HG02852 (cell line): ENCODE measurements around the gene CCDC70.
A peak's percentile ranks its signal among the peaks of the same experiment; 100 is the strongest.

Experiments
- ATAC-seq: cut with Tn5 transposase; IDR thresholded peaks from one replicate; pipeline ENCODE4 v1.9.1; 2021; ENCODE audit warnings: mild to moderate bottlenecking, moderate library complexity; ENCODE audit not compliant: unreplicated experiment

CCDC70 gene

DNA sequence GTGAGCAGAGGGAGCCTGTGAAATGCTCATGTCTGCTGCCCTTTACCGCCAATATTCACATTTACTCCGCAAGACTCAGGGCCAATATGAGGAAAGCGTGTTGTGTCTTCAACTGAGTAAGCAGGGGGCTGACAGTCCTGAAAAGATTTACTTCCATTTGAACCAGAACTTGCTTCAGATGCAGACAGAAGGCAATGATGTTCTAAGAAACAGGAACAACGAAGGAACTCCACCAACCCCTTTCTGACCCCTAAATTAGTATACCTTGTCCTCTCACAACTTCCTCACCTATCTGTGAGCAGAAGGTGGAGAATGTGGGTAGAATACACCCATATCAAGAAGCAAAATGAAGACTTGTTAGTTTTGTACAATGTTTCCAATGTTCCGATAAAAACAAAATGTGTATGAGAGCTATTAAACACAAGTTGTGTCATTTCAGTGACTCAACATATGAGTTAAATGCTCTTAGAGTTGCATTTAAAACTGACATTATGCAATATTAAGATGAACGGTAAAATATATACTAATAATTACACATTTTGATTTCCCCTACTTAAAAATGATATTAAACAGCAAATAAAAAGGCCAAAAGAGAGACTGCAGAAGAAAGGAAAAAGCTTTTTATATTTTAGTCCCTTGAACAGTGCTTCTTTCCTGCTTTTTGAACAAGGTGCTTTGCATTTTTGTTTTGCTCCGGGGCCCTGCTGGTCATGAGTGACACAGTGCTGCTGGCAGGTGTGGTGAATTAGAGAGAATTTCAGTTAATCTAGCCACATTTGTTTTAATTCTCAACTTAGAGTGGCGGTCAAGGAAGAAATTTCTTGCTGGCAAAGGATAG is 32.8 kb upstream of the CCDC70 start:
- ATAC-seq: no peak

DNA sequence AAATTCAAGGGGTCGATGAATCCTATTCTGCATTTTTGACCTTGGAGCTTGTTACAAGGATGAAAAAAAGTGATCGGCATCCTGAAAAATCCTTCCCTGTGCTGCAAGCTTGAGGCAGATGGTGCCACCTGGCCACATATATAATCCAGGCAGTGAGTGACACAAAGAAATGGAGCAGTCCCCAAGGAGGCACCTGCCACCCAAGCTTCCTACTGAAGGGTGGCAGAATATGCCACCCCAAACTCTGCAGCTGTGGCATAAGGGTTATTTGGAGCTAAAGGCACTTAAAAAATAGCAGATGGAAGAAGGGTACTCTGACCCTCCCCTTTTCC is 32.2 kb upstream of the CCDC70 start:
- ATAC-seq: no peak

DNA sequence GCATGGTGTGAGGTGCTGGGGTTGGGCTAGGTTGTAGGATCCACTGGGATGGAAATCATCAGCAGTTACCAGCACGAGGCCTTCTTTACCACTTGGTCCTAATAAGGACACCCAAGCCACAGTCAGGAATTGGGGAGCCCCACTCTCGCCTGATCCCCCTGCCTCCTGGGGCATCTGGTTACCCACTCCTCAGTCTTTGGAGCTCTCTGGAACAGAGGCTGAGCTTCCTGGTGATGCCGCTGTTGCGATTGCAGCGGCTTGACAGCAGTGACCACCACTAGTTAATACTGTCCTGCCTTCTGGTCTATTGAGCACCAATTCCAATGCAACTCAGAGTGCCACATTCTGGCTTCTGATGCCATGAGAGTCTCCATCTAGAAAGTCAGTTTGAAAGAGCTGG is 30.2 kb upstream of the CCDC70 start:
- no peak for ATAC-seq

DNA sequence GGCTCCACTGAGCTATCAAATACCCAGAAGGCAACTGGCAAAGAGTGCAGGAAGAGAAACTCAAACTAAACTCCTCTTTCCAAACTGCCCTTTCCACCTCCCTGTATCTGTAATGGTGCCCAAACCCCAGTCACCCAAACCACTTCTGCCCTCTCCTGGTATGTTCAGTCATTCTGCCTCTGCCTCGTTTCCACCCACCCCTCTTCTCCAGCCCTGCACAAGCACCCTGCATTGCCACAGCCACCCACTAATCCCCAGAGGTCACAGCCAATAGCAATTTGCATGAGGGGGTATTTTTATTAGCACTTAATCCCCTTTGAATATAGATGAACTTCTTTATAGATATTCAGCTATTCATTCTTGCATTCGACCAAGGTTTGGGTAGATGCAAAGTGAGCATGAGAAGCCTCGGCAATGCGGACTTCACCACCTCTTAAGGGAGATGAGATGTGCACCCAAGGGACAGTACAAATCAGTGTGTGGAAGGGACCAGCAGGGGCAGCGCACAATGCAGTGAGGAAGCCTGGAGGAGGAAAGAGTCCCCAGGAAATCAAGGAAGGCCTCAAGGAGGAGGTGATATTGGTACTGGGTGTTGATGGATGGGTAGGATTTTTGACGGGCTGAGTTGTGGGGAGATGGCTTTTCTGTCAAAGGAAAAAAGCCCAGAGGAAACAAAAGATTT is 29.2 kb upstream of the CCDC70 start:
- ATAC-seq: peak; percentile 82

DNA sequence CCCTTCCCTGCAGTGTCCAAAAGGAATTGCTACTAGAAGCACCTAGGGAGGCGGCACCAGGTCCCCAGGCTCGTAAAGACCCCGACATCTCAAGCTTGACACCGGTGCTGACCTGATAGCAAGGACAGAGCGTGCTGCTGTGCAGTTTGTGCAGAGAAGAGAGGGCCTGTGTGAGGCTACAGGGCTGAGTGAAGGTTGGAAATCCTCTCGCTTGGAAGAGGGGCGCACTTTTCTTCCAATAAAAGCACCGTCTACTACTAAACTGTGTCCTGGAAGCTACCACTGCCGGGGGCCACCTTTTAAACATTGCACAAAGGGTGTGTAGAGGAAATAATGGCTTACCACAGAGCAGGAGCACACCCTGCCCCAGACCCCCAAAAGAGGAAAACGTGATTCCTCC is 27.8 kb upstream of the CCDC70 start:
- ATAC-seq: no peak

DNA sequence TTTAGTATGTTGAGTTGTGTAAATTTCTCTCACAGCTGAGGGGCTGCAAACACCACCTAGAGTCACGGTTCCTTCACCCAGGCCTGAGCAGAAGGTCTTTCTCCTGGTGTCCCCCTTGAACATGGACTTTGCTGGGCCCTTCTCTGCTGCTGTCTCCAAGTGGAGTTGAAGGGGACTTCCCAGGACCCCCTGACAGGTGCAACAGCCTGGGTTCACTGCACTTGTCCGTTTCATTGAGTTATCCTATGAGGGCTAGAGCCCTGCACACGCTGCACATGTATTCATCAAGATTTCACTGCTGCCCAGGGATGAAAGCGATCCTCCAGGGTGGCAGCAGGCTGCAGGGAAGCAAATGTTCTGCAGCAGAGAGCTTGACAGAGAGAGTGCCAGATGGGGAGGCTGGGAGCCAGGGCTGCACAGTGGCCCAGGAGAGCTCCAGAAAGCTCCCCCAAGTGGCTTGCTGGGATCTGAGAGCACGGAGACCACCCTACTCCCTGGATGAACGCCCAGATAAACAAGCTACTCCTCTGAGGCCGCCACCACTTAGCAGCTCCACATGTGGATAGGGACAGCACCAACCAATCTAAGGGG is 27.1 kb upstream of the CCDC70 start:
- no peak for ATAC-seq

DNA sequence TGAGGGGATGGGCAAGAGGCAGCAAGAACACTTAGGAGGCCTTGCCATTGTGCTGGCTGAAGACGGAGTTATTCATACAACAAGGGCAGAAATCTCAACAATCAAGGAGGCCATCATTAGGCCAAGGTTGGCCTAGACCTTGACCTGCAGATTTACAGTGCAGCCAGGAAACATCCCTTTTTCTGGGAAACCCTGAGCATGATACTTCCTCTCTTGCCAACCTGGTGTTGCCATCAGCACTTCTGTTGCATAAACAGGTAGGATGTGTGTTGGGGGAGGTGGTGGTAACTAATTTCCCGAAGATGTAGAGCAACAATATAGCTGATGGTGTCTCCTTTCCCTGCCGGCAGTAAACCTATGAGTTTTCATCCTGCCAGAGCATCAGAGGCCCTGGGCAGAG is 24.8 kb upstream of the CCDC70 start:
- ATAC-seq: no peak

DNA sequence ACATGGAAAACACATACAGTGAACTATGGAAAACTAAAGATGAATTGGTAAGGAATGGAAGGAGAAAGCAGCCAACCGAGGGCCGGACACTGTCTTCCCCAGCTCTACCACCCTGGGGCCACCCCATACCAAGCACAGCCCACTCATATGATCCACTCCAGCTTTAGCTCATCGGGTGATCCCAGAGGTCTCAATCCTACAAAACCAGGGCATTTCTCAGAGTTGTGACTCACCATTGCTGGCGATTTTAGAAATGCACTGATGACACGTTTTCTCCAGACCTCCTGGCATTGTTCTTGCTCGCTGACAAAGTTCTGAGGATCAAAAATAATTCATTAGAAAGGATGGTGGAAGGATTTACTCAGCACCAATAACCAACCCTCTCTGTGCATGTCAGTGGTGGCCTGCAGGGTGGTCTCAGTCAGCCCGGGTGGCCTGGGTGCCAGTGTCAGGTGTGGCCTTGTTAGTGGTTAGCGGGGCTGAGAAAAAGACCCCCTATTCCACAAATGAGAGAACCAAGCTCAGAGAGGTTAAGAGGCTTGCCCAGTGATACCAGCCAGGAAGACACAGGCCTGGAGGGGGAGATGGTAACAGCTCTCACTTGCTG is 23.4 kb upstream of the CCDC70 start:
- no peak for ATAC-seq

DNA sequence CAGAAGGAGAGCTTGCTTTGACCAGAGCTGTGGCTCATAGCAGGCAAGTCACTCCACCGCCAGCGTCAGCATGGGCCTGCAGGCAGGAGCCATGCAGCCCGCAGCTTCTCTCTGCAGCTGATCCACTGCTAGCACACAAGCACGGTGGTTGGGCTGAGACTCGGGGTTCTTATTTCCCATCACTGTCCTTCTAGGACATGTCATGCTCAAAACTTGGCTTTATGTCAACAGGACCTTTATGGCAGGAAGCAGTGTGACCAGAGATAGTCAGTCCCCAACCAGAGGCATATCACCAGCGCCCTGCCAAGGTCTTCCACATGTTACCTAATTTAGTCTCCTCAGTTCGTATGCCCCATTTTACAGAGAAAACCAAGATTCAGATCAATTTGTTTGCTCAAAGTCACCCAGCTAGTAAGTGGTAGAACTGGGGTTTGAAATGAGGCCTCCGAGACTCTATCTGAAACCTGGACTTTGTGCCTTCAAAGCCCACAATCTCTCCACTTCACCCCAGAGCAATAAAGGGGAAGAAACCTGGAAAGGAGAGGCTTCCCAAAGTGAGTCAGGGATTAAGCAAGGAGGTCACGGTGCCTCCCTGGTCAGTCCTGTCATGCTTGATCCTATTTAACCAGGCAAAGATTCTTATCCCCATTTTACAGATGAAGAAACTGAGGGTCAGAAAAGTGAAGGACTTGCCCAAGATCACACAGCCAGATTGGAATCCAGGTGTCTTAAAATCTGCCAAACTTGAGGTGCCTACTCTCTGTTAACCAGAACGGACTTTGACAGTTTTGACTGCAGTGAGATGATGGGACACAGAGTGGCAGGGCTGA is 21.8 kb upstream of the CCDC70 start:
- ATAC-seq: no peak

DNA sequence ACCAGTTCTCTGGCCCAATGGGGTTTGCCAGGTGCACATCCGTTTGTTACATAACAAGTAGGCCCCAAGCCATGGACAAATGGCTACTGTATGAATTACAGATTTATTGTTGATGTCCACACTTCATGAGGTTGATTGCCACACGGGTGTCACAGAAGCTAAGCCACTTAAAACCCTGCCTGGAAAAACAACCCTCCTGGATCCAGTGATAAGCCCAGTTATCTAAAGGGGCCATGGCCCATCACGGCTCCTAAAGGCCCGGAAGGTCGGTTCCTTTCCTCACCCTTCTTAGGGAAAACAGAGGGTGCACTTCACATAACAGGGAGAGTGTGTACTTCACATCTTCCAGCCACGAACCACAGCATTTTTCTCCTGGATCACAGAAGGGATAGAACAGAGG is 20.9 kb upstream of the CCDC70 start:
- ATAC-seq: no peak

DNA sequence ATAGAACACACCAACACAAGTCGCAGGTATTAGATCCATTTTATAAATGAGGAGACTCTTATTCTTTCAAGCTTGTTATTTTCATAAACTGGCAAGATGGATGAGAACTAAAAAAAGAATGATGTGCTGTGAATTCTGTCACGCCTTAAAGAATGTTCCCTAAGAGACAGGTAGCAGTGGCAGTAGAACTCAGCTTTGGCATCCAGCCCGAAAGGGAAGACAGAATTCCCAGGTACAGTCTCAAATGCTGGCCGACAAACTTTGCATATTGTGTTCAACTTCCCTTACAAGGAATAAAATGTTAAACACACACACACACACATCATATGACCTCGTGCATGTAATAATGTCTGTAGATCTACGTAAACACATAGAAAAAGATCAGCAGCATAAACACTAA is 20.0 kb upstream of the CCDC70 start:
- no peak for ATAC-seq

DNA sequence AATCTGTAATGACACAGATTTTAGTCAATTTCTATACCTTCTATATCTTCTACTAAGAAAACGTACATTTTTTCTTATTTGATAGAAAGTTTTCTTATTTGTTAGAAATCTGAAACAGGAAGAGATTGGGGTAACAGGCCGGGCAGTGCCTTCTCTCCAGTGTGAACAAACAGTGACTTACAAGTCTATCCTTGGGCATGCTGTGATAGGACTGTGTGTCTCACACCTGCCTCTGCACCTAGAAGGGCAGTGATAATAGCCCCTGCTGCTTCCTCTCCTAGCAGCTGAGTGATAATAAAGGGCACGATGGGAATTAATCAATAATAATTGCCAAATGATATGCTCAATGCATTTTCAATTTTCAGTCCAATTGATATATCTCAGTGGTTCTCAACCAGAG is 18.2 kb upstream of the CCDC70 start:
- no peak for ATAC-seq

DNA sequence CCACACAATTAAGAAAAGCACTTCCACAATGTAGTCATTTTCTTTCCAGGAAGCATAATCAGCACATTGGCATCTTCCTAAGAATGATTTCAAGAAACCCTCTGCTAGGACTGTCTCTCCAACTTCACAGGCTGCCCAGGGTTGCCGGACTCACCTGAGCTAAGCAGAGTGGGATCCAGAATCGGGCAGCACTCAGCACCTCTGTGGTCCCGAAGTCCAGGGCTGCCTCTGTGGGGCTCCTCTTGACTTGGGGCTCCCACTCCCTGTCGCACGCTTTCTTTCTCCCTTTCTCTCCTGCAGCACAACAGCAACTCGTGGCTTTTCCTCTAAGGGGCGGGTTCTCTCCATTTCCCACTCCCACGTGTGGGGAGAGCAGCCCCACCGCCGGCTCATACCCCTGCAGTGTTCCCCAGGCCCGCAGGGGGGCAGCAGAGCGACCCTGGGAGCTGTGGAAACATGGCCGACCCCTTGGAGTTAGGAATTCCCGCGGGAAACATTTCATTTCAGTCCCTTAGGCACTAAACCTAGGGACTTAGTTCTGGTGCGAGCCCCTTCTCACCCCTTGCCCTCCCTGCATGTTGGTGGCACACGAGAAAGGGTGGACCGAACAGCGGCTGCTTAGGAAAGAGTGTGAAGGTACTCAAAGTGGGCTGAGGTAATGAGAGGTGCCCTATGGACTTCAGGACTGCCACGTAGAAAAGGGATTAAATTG is 16.8 kb upstream of the CCDC70 start, which contains the start of gene TMEM272:
Gene TMEM272, minus strand, starts transcription at position 316 of the 712 bp plus-strand sequence. CDS start 6,647 bp downstream, outside the sequence.
- ATAC-seq: peak; percentile 53

DNA sequence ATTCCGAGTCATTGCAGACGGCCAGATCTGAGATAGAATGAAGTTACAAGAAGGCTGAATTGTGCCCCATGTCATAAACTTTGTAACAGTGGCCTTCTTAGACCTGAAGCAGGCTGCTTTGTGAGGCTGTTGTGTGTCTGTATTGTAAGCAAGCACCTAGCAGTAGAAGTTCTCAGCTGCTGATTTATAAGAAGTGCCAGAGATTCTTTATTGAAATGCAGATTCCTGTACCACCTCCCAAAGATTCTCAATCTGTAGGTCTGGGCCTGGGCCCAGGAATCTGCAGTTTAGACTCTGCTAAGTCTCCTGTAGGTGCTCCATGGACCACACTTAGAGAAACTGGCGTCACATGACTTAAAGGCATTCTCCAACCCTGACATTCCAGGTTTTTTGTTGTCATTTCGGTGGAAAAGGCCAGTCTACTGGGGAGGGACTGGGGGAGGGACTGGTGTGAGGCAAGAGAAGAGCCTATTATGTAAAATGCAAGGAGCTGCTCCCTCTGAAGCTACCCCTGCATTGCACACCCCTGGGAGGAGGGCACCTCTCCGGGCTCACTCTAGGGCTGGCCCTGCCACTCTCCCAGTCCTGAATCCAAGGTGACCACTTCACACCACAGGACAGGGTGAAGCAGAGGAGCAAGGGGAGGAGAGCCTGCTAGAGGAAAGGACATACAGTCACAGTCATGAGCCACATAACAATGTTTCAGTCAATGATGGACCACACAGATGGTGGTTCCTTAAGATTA is 16.0 kb upstream of the CCDC70 start:
- no peak for ATAC-seq

DNA sequence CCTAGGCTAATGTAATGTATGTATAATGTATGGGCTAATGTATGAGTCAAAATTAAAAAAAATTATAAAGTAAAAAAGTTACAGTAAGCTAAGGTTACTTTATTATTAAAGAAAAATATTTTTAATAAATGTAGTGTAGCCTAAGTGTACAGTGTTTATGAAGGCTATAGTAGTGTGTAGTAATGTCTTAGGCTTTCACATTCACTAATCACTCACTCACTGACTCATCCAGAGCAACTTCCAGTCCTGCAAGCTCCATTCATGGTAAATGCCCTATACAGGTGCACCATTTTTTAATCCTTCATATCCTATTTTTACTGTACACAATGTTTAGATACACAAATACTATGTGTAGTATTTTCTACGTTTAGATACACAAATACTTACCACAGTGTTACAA is 15.0 kb upstream of the CCDC70 start:
- peak; percentile 49 for ATAC-seq

DNA sequence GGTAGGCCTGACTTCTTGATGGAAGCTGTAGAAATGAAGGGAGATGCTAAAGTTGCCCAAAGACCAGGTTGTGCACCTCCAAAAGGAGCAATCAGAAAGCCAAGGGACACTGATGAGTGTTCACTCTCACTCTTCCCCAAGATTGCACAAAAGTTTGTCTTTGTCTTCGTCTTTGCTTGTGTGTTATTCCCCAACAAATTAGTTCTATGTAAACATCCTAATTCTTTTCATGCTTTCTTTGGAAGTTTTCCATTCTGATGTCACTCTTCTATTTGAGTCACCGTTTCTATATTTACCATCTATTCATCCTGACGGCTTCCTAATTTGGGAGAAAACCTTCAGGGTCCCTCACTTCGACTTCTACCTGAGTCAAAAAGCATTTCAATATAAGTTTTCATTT is 13.1 kb upstream of the CCDC70 start:
- ATAC-seq: no peak

DNA sequence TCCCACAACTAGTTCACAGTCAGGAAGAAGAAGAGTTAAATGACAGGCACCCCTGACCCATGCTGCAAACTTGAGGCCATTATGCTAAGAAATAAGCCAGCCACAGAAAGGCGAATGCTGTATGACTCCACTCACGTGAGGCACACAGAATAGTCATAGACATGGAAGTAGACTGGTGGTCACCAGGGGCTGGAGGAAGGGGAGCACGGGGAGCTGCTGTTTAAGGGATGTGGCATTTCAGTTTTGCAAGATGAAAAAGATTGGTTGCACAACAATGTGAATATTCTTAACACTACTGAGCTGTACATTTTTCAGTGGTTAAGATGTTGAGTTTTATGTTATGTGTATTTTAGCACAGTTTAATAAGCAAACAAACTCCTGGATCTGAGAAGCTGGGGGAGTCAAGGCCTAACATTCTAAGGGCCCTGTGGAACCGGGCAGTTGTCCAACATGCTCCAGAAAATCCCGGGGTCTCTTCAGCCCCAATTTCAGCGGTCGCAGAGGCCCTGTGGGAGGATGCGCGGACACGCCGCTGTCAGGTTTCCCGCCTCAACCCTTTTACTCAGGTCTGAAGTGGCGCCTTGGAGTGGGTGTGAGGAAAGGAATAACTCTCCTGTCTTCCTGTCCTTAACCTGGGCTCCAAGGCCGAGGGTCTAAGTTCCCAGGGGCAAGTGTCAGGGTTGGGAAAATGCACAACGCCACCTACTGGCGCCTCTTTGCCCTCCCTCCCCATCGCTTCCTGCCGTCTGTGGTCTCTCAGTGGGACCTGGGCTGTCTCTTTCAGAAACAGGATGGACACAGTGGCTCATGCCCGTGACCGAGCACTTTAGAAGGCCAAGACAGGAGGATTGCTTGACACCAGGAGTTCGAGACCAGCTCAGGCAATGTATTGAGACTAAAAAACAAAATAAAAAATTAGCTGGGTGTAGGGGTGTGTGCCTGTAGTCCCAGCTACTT is 12.3 kb upstream of the CCDC70 start:
- peak; percentile 60 for ATAC-seq

DNA sequence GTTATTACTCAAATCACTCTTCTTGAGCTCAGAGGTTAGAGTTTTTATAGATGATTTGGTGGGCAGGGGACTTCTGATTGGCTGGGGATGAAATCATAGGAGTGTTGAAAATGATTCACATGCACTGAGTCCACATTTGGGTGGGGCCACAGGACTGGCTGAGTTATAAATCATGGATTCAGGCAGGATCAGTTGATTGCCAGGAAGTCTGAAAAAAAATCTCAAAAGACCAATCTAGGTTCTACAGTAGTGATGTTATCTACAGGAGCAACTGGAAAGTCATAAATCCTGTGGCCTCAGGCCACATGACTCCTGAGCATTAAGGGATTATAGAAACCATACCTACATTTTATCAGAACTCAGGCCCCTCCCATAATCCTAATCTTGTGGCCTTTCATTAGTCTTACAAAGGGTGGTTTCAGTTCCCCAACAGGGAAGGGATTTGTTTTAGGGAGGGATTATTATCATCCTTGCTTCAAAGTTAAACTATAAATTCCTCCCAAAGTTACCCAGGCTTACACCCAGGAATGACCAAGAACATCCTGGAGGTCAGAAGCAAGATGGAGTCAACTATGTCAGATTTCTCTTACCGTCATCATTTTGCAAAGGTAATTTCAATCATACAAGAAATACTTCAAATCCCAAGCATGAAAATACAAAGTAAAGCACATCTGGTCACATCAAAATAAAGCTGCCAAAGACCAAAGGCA is 5.6 kb upstream of the CCDC70 start:
- ATAC-seq: no peak
